Measurements from ENCODE around the gene TMEM184C.

GRCh38 chr4:147639388-147639787 is 22.2 kb downstream of the TMEM184C start:
- TF ChIP-seq, protein P1, sequence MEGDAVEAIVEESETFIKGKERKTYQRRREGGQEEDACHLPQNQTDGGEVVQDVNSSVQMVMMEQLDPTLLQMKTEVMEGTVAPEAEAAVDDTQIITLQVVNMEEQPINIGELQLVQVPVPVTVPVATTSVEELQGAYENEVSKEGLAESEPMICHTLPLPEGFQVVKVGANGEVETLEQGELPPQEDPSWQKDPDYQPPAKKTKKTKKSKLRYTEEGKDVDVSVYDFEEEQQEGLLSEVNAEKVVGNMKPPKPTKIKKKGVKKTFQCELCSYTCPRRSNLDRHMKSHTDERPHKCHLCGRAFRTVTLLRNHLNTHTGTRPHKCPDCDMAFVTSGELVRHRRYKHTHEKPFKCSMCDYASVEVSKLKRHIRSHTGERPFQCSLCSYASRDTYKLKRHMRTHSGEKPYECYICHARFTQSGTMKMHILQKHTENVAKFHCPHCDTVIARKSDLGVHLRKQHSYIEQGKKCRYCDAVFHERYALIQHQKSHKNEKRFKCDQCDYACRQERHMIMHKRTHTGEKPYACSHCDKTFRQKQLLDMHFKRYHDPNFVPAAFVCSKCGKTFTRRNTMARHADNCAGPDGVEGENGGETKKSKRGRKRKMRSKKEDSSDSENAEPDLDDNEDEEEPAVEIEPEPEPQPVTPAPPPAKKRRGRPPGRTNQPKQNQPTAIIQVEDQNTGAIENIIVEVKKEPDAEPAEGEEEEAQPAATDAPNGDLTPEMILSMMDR (conservative IDR thresholded peaks at IDR 0.05), result no peak
- no peak for TF ChIP-seq ZFX (IDR thresholded peaks at IDR 0.05)

Measured in C4-2B (cell line).